Transverse colon (tissue), 3 donors: ENCODE data around the gene GAMT.

Experiments
- EP300 ChIP-seq: sonication (generic); formaldehyde crosslinking; IDR thresholded peaks from one replicate; pipeline ENCODE4 v1.6.1; 2017; ENCODE audit warnings: antibody characterized with exemption, low read depth
- POLR2A ChIP-seq: fragments of 450-650 bp; IDR thresholded peaks from one replicate; pipeline ENCODE4 v1.6.1; 2016; ENCODE audit warnings: antibody characterized with exemption, mild to moderate bottlenecking, moderate library complexity
- TF ChIP-seq, protein P1 (sequence below), 5 experiments: fragments of 200-600 bp in 3 of 5; fragments of 450-650 bp in 2 of 5; sonication (generic) in 3 of 5; IDR thresholded peaks; 1 replicate in 2 of 5; 2 replicates in 3 of 5; pipeline ENCODE4 v1.5.1; 2016 to 2017; ENCODE audit warnings: antibody characterized with exemption in 5 of 5, inconsistent platforms in 3 of 5, mild to moderate bottlenecking in 2 of 5, moderate library complexity in 1 of 5

DNA sequence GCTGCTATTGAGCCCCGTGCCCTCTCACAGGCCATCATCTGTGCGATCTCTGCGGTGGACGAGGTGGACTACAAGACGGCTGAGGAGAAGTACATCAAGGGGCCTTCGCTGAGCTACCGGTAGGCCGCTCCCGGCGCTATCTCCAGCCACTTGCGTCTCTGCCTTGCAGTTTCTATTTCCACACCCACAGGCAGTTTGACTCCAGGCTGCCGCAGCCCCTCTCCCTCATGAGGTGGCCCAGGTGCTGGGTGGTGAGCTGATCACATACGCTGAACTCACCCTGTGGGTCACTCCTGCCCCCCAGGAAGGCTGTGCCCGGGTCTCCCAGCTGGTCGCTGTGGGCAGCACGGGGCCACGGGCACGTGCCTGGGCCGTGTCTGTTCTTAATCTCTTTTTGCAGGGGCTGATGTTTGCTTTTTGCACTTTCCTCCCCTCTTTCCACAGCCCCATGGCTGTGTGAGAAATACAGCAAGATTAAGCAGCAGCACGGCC, 28.3 kb downstream of the GAMT start:
- no peak for TF ChIP-seq EP300
- TF ChIP-seq, protein P1, sequence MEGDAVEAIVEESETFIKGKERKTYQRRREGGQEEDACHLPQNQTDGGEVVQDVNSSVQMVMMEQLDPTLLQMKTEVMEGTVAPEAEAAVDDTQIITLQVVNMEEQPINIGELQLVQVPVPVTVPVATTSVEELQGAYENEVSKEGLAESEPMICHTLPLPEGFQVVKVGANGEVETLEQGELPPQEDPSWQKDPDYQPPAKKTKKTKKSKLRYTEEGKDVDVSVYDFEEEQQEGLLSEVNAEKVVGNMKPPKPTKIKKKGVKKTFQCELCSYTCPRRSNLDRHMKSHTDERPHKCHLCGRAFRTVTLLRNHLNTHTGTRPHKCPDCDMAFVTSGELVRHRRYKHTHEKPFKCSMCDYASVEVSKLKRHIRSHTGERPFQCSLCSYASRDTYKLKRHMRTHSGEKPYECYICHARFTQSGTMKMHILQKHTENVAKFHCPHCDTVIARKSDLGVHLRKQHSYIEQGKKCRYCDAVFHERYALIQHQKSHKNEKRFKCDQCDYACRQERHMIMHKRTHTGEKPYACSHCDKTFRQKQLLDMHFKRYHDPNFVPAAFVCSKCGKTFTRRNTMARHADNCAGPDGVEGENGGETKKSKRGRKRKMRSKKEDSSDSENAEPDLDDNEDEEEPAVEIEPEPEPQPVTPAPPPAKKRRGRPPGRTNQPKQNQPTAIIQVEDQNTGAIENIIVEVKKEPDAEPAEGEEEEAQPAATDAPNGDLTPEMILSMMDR (IDR thresholded peaks at IDR 0.05): no peak
- TF ChIP-seq POLR2A: no peak
